ENCODE data around the gene VPS51. TPM values are rescaled to one million over a fixed set of nuclear protein-coding genes. Genes with fewer than 3 reads are reported as not detected.

Gene VPS51
- total and polyA plus RNA-seq, 9 of the 15 experiments (the other 6 are each of a cell fraction or from before 2014, with no cell fraction given): 1.8 to 143 (median 46.8) TPM

- TF ChIP-seq STAT5A (IDR thresholded peaks at IDR 0.05; ENCODE audit: borderline replicate concordance, low read length) (peak; percentile 15; the same call in 1 of the 2 replicates), CAMTA2 (CRISPR knock-in tag; conservative IDR thresholded peaks at IDR 0.05) (no peak), SUPT5H (IDR thresholded peaks at IDR 0.05) (peak; percentile 81), CBFB (CRISPR knock-in tag; IDR thresholded peaks at IDR 0.05) (no peak), ZSCAN32 (CRISPR knock-in tag; IDR thresholded peaks at IDR 0.05) (no peak), TFAP4 (CRISPR knock-in tag; IDR thresholded peaks at IDR 0.05; ENCODE audit: borderline replicate concordance) (peak; percentile 87; the same call in 1 of the 2 replicates), USF2 (CRISPR knock-in tag; IDR thresholded peaks at IDR 0.05) (no peak), NR2C1 (IDR thresholded peaks at IDR 0.05) (peak; percentile 99), NR2C1 (tag; IDR thresholded peaks at IDR 0.05) (peak; percentile 99), ZC3H4 (CRISPR knock-in tag; IDR thresholded peaks at IDR 0.05; ENCODE audit: borderline replicate concordance) (no peak), ARNT (IDR thresholded peaks at IDR 0.05) (no peak), ZNF639 (CRISPR knock-in tag; conservative IDR thresholded peaks at IDR 0.05 in 1 of 2, IDR thresholded peaks at IDR 0.05 in 1 of 2) (peak; percentile 77 to 90; a peak in 2 of 4 replicates), RBM15 (IDR thresholded peaks at IDR 0.05; ENCODE audit: insufficient read depth, low read length) (0 out of 2 replicates have a peak, but pooled peaks have one; percentile 70), LEF1 (IDR thresholded peaks at IDR 0.05) (no peak), ZBTB49 (CRISPR knock-in tag; IDR thresholded peaks at IDR 0.05; ENCODE audit: borderline replicate concordance) (no peak), ZNF277 (CRISPR knock-in tag; IDR thresholded peaks at IDR 0.05; ENCODE audit: borderline replicate concordance) (no peak), RBM34 (IDR thresholded peaks at IDR 0.05; ENCODE audit: borderline replicate concordance, insufficient read depth, low read length) (no peak), SNRNP70 (optimal IDR thresholded peaks at IDR 0.05; ENCODE audit: low read depth, low read length) (no peak), ZNF140 (CRISPR knock-in tag; IDR thresholded peaks at IDR 0.05) (no peak), CEBPG (CRISPR knock-in tag; IDR thresholded peaks at IDR 0.05) (peak; percentile 96), CEBPG (tag; conservative IDR thresholded peaks at IDR 0.05 in 1 of 2, IDR thresholded peaks at IDR 0.05 in 1 of 2) (peak; percentile 94 to 96)
Measured at GRCh38 chr11:65117206-65118096, 21.4 kb downstream of the VPS51 start, which contains the start of gene ZNHIT2 (continued).

All from K562 (cell line).